ENCODE results near the gene CLASP1.
"Not testable (repeated sequence)": the region's sequence is repeated elsewhere in the genome, so short reads cannot be mapped to it uniquely, and the experiment has no call there.

DNA sequence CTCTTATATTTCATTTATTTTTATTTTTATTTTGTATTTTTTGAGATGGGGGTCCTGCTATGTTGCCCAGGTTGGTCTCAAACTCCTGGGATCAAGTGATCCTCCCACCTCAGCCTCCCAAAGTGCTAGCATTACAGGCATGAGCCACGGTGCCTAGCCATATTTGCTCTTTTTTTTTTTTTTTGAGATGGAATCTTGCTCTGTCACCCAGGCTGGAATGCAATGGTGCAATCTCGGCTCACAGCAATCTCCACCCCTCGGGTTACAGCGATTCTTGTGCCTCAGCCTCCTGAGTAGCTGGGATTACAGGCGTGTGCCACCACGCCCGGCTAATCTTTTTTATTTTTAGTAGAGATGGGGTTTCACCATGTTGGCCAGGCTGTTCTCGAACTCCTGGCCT is 317.9 kb downstream of the CLASP1 start:
- TF ChIP-seq POLR2AphosphoS5, POLR2A, EP300 (IDR thresholded peaks at IDR 0.05): not testable (repeated sequence)
- TF ChIP-seq, protein P1, sequence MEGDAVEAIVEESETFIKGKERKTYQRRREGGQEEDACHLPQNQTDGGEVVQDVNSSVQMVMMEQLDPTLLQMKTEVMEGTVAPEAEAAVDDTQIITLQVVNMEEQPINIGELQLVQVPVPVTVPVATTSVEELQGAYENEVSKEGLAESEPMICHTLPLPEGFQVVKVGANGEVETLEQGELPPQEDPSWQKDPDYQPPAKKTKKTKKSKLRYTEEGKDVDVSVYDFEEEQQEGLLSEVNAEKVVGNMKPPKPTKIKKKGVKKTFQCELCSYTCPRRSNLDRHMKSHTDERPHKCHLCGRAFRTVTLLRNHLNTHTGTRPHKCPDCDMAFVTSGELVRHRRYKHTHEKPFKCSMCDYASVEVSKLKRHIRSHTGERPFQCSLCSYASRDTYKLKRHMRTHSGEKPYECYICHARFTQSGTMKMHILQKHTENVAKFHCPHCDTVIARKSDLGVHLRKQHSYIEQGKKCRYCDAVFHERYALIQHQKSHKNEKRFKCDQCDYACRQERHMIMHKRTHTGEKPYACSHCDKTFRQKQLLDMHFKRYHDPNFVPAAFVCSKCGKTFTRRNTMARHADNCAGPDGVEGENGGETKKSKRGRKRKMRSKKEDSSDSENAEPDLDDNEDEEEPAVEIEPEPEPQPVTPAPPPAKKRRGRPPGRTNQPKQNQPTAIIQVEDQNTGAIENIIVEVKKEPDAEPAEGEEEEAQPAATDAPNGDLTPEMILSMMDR (IDR thresholded peaks at IDR 0.05): not testable (repeated sequence)

Measured in sigmoid colon (tissue), 4 donors.